GM10266 (cell line): ENCODE measurements around the gene INHBE.
"Not testable (repeated sequence)": the region's sequence is repeated elsewhere in the genome, so short reads cannot be mapped to it uniquely, and the experiment has no call there.

Experiments used
- DNase-seq: peaks from one replicate; pipeline ENCODE4 v3.0.0; 2012; ENCODE audit errors: extremely low spot score
- TF ChIP-seq, protein P1 (sequence below): IDR thresholded peaks from 2 replicates; pipeline ENCODE4 v1.5.1; 2012; ENCODE audit warnings: mild to moderate bottlenecking, low read depth; ENCODE audit not compliant: control insufficient read depth, insufficient read depth; ENCODE audit errors: missing control alignments

The INHBE gene

DNA sequence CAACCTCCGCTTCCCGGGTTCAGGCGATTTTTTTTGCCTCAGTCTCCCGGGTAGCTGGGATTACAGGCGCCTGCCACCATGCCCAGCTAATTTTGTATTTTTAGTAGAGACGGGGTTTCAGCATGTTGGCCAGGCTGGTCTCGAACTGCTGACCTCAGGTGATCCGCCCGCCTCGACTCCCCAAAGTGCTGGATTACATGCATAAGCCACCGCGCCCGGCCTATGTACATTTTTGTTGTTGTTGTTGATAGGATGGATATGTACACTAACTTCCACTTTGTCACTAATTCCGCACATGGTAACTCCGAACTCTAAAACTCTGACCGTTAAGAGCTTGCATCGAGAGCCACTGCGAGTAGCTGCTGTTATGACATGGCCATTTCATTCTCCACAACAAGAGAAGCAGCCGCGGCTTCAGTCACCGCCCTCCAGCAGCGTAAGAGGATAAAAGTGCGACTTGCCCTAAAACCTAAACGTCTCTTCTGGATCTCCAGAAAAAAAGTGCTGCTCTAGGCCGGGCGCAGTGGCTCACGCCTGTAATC is 32.0 kb downstream of the INHBE start:
- TF ChIP-seq, protein P1, sequence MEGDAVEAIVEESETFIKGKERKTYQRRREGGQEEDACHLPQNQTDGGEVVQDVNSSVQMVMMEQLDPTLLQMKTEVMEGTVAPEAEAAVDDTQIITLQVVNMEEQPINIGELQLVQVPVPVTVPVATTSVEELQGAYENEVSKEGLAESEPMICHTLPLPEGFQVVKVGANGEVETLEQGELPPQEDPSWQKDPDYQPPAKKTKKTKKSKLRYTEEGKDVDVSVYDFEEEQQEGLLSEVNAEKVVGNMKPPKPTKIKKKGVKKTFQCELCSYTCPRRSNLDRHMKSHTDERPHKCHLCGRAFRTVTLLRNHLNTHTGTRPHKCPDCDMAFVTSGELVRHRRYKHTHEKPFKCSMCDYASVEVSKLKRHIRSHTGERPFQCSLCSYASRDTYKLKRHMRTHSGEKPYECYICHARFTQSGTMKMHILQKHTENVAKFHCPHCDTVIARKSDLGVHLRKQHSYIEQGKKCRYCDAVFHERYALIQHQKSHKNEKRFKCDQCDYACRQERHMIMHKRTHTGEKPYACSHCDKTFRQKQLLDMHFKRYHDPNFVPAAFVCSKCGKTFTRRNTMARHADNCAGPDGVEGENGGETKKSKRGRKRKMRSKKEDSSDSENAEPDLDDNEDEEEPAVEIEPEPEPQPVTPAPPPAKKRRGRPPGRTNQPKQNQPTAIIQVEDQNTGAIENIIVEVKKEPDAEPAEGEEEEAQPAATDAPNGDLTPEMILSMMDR = no peak
- no peak for DNase-seq

DNA sequence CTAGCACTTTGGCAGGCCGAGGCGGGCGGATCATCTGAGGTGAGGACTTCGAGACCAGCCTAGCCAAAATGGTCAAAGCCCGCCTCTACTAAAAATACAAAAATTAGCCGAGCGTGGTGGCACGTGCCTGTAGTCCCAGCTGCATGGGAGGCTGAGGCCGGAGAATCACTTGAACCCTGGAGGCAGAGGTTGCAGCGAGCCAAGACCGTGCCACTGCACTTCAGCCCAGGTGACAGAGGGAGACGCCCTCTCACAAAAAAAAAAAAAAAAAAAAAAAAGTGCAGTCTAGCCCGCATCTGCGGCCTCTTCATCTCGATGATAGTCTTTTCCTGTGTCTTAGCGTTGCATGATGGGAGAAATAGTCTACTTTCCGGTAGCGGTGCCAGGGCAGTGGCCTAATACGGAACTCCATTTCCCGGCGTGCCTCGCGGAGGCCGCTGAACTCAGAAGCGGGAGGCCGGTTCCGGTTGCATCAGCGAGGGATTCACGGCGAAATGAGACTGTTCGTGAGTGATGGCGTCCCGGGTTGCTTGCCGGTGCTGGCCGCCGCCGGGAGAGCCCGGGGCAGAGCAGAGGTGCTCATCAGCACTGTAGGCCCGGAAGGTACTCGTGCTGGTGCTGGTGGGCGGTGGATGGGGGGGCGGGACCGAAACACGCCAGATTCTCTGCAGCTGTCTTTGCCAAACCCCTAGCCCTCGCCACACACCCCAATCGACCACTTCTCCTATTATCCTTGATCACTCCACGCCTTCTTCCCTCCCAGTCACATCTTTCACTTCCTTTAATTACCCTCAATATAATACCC is 32.7 kb downstream of the INHBE start, which contains the start of gene MARS1:
Gene MARS1 (plus strand): TSS at position 472 of the 805 bp plus-strand sequence. CDS start 23 bp downstream, at position 495.
- DNase-seq = peak; percentile 93
- TF ChIP-seq, protein P1 = peak; percentile 35

- TF ChIP-seq, protein P1 = no peak
- no peak for DNase-seq
Measured at GRCh38 chr12:57488402-57489156, 33.5 kb downstream of the INHBE start.

GRCh38 chr12:57489157-57489641 is 34.1 kb downstream of the INHBE start:
- TF ChIP-seq, protein P1 = no peak
- DNase-seq = no peak

DNA sequence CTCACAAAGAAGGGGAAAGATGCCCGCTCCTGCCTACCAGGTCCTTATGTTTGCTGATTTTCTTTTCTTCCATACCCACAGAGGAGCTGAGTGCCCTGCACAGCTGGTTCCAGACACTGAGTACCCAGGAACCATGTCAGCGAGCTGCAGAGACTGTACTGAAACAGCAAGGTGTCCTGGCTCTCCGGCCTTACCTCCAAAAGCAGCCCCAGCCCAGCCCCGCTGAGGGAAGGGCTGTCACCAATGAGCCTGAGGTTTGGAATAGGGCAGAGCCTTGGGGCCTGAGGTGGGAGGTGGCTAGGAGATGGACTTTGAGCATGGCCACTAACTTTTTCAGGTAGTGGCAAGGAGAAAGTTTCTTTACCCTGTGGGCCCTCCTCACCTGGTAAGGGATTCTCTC is 35.0 kb downstream of the INHBE start:
- TF ChIP-seq, protein P1 = no peak
- no peak for DNase-seq

GRCh38 chr12:57491393-57492280 is 36.5 kb downstream of the INHBE start:
- no peak for DNase-seq
- TF ChIP-seq, protein P1 = no peak

DNA sequence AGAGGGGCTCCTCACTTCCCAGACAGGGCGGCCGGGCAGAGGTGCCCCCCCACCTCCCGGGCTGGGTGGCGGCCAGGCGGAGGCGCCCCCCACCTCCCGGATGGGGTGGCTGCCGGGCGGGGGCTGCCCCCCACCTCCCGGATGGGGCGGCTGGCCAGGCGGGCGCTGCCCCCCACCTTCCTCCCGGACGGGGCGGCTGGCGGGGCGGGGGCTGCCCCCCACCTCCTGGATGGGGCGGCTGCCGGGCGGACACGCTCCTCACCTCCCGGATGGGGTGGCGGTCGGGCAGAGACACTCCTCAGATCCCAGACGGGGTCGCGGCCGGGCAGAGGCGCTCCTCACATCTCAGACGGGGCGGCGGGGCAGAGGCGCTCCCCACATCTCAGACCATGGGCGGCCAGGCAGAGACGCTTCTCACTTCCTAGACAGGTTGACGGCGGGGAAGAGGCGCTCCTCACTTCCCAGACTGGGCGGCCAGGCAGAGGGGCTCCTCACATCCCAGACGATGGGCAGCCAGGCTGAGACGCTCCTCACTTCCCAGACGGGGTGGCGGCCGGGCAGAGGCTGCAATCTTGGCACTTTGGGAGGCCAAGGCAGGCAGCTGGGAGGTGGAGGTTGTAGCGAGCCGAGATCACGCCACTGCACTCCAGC is 40.1 kb downstream of the INHBE start:
- DNase-seq = not testable (repeated sequence)
